Hepatocyte (in vitro differentiated cells): ENCODE measurements around the gene CAPN8. TPM values are rescaled to one million over a fixed set of nuclear protein-coding genes. Genes with fewer than 3 reads are reported as not detected.
A peak's percentile ranks its signal among the peaks of the same experiment; 100 is the strongest.

Experiments
- DNase-seq: peaks from one replicate; pipeline ENCODE4 v3.0.0-alpha.2; 2016; ENCODE audit warnings: low spot score
- H2AFZ ChIP-seq: fragments of 200-600 bp; sonication (generic); 2 replicates; pipeline ENCODE4 v1.6.0; 2016; ENCODE audit warnings: antibody characterized with exemption, mild to moderate bottlenecking
- H3K27ac ChIP-seq: fragments of 200-600 bp; sonication (generic); 2 replicates; pipeline ENCODE4 v1.5.1; 2016; ENCODE audit warnings: mild to moderate bottlenecking
- H3K27me3 ChIP-seq: fragments of 200-600 bp; sonication (generic); 2 replicates; pipeline ENCODE4 v1.6.1; 2016
- H3K36me3 ChIP-seq: fragments of 200-600 bp; sonication (generic); replicated peaks from 2 replicates; pipeline ENCODE4 v1.5.1; 2016; ENCODE audit warnings: low read depth; ENCODE audit not compliant: insufficient read depth
- H3K4me1 ChIP-seq: fragments of 200-600 bp; sonication (generic); 2 replicates; pipeline ENCODE4 v1.5.1; 2016; ENCODE audit warnings: mild to moderate bottlenecking, moderate library complexity; ENCODE audit not compliant: insufficient read depth
- H3K4me2 ChIP-seq: fragments of 200-600 bp; sonication (generic); 2 replicates; pipeline ENCODE4 v1.6.0; 2016
- H3K4me3 ChIP-seq: fragments of 200-600 bp; sonication (generic); 2 replicates; pipeline ENCODE4 v1.5.1; 2016; ENCODE audit warnings: mild to moderate bottlenecking
- H3K79me2 ChIP-seq: fragments of 200-600 bp; sonication (generic); 2 replicates; pipeline ENCODE4 v1.6.0; 2017; ENCODE audit warnings: mild to moderate bottlenecking
- H3K9me2 ChIP-seq: fragments of 200-600 bp; sonication (generic); replicated peaks from 2 replicates; pipeline ENCODE4 v1.6.0; 2017; ENCODE audit warnings: mild to moderate bottlenecking; ENCODE audit not compliant: insufficient read depth
- H3K9me3 ChIP-seq: fragments of 200-600 bp; sonication (generic); 2 replicates; pipeline ENCODE4 v1.5.1; 2016; ENCODE audit warnings: low read depth, mild to moderate bottlenecking
- H4K20me1 ChIP-seq: fragments of 200-600 bp; sonication (generic); 2 replicates; pipeline ENCODE4 v1.6.0; 2016; ENCODE audit warnings: mild to moderate bottlenecking; ENCODE audit not compliant: insufficient read depth, poor library complexity, severe bottlenecking
- CTCF ChIP-seq: fragments of 200-600 bp; sonication (generic); IDR thresholded peaks from 2 replicates; pipeline ENCODE4 v1.5.1; 2016; ENCODE audit warnings: antibody characterized with exemption, mild to moderate bottlenecking; ENCODE audit not compliant: poor library complexity
- EZH2 ChIP-seq: fragments of 200-600 bp; sonication (generic); IDR thresholded peaks from 2 replicates; pipeline ENCODE4 v1.6.1; 2016; ENCODE audit warnings: antibody characterized with exemption, mild to moderate bottlenecking, borderline replicate concordance
- EZH2phosphoT487 ChIP-seq: fragments of 200-600 bp; sonication (generic); IDR thresholded peaks from one replicate; pipeline ENCODE4 v1.6.1; 2018; ENCODE audit warnings: antibody characterized with exemption, mild to moderate bottlenecking, low read depth, moderate library complexity; ENCODE audit not compliant: unreplicated experiment, severe bottlenecking
- WGBS: methylation state at CpG from one replicate; pipeline ENCODE4 v1.1.6; 2016; ENCODE audit warnings: low lambda C conversion rate; ENCODE audit errors: missing lambda C conversion rate; 5-methylcytosine and 5-hydroxymethylcytosine counted together
- polyA plus RNA-seq: library from polyadenylated mRNA; unstranded; fragments of >200 nt; fragmentation: Nextera tagmentation; extraction: Ambion mirVana; gene quantifications from 2 replicates; pipeline ENCODE4 v1.2.1, GENCODE V29; 2016
- total RNA-seq: library from RNA; depleted of rRNA; stranded (reverse); fragments of >200 nt; gene quantifications from 2 replicates; pipeline ENCODE4 v1.2.3, GENCODE V29; 2014

CAPN8 gene
- total and polyA plus RNA-seq, 2 experiments from 2014 or later = 16.4 to 18.0 TPM

DNA sequence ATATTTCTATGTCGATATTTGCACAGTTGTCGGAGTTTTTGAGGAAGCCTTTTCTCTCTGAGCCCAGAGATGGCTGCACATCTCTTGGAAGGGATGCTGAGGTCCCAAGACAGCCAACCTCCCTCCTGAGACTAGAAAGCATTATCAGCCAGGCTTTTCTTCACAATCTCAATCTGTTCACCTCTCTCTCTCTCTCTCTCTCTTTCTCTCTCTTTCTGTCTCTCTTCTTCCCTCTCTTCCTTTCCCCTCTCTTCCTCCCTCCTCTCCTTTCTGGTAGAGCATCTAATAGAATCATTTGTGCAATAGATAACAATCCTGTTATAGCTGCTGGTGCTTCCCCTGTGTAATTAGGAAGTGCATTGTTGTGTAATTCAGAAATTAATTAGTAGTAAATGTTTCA lies 131.8 kb downstream of the CAPN8 start:
- no peak overlapping the region for H2AFZ ChIP-seq
- WGBS = 67% methylated on average over 2 of the region's 2 CpGs

GRCh38 chr1:223531742-223532341 lies 133.7 kb downstream of the CAPN8 start:
- Histone ChIP-seq H3K9me3 (no peaks in the 10 kb centered on the region), H3K4me3 (no peak overlapping the region), H3K4me1 (no peaks in the 10 kb centered on the region), H3K27ac (no peak overlapping the region), H3K36me3 (no peaks in the 10 kb centered on the region), H3K9me2 (no peaks in the 10 kb centered on the region), H3K4me2 (no peak overlapping the region), H2AFZ (no peak overlapping the region), H3K79me2 (no peaks in the 10 kb centered on the region), H4K20me1 (no peaks in the 10 kb centered on the region), H3K27me3 (no peaks in the 10 kb centered on the region)
- peak; percentile 68 for DNase-seq
- WGBS = 65% methylated on average over 11 of the region's 11 CpGs
- TF ChIP-seq CTCF (peak; percentile 58), EZH2phosphoT487 (no peak), EZH2 (no peak)

More for the DNA sequence above, 131.8 kb downstream of the CAPN8 start:
- Histone ChIP-seq H3K4me2 (no peak overlapping the region), H3K9me2 (no peaks in the 10 kb centered on the region), H3K79me2 (no peaks in the 10 kb centered on the region), H3K9me3 (no peaks in the 10 kb centered on the region), H3K4me1 (no peaks in the 10 kb centered on the region), H3K27me3 (no peaks in the 10 kb centered on the region), H3K27ac (no peak overlapping the region), H3K36me3 (no peaks in the 10 kb centered on the region), H4K20me1 (no peaks in the 10 kb centered on the region), H3K4me3 (no peak overlapping the region)
- no peak for DNase-seq
- no peak for TF ChIP-seq CTCF

DNA sequence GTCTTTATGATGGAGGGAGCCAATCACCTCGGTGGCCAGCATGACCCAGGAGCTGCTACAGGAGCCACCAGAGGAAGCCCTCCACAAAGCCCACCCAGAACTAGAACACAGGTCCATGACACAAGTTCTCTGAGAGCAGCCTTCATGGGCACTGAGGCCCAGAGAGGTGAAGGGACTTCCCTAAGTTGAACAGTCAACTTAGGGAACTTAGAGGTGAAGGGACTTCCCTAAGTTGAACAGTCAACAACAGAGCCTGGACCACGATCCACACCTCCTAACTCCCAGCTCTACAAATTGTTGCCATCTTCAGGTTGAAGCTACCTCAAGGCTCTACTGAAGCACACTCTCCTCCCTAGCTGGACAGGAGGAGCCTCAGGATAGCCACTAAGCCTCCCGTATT lies 139.5 kb downstream of the CAPN8 start:
- Histone ChIP-seq H3K4me2 (no peak overlapping the region), H2AFZ (no peak overlapping the region), H3K4me3 (no peak overlapping the region), H3K4me1 (no peaks in the 10 kb centered on the region), H3K36me3 (no peaks in the 10 kb centered on the region), H4K20me1 (no peaks in the 10 kb centered on the region), H3K9me2 (no peaks in the 10 kb centered on the region), H3K79me2 (no peaks in the 10 kb centered on the region), H3K9me3 (no peaks in the 10 kb centered on the region), H3K27ac (no peak overlapping the region), H3K27me3 (no peaks in the 10 kb centered on the region)
- WGBS = 85% methylated on average over 3 of the region's 3 CpGs
- no peak for DNase-seq
- TF ChIP-seq EZH2 (no peak), CTCF (no peak), EZH2phosphoT487 (no peak)

DNA sequence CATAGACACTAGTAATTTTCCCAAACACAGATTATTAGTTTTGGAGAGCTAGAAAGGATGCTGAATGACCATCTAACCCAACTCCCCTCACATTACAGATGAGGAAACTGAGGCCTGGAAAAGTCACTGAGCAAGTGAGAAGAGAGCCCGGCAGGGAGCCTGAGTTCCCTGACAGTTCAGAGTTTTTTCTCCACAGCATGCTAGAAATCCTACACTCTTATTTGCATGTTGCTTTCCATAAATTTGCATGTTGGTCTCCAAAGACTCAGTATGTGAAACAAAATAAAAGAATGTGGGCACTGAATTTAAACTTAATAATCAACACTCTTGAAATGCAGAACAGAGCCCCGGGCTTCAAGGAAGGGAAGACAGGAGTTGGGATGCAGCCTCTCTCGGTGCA lies 140.0 kb downstream of the CAPN8 start:
- no peaks in the 10 kb centered on the region for H3K4me1 ChIP-seq
- DNase-seq = no peak
- no peak overlapping the region for H3K4me2 ChIP-seq
- no peaks in the 10 kb centered on the region for H3K9me3 ChIP-seq
- no peaks in the 10 kb centered on the region for H3K27me3 ChIP-seq
- H2AFZ ChIP-seq = no peak overlapping the region
- H3K9me2 ChIP-seq = no peaks in the 10 kb centered on the region
- no peaks in the 10 kb centered on the region for H4K20me1 ChIP-seq
- 94% methylated on average over 3 of the region's 3 CpGs for WGBS
- H3K36me3 ChIP-seq = no peaks in the 10 kb centered on the region
- H3K27ac ChIP-seq = no peak overlapping the region
- no peak overlapping the region for H3K4me3 ChIP-seq
- H3K79me2 ChIP-seq = no peaks in the 10 kb centered on the region
- TF ChIP-seq EZH2 (no peak), EZH2phosphoT487 (no peak), CTCF (no peak)
